ENCODE data around the gene ACTRT2.

The ACTRT2 gene

GRCh38 chr1:3014443-3015268 is 6.6 kb upstream of the ACTRT2 start:
- no peak overlapping the region for H3K4me3 ChIP-seq (ENCODE audit: low read depth, low read length)

GRCh38 chr1:3015269-3015635 is 6.0 kb upstream of the ACTRT2 start:
- DNase-seq (ENCODE audit: low read depth) = no peak
- no peak overlapping the region for H3K4me3 ChIP-seq (ENCODE audit: low read depth, low read length)

More at GRCh38 chr1:3014443-3015268, 6.6 kb upstream of the ACTRT2 start:
- DNase-seq (ENCODE audit: low read depth) = no peak

DNA sequence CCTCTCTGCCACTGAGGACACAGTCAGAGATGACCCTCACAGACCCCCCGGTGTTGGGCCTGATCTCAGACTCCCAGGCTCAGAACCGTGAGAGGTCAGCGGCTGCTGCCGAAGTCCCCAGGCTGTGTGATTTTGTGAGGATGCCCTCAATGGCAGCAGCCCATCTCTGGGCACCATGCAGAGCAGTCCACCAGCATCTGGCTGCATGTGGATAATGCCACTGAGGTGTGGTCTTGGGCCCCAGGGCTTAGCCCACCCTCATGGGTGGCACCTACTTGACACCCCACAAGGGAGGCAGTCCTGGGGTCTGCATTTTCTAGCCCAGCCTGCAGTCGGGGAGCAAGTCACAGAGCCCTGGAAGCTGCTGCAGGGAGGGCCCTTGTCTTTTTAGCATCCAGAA is 5.5 kb upstream of the ACTRT2 start:
- no peak for DNase-seq (ENCODE audit: low read depth)
- H3K4me3 ChIP-seq (ENCODE audit: low read depth, low read length) = no peak overlapping the region

DNA sequence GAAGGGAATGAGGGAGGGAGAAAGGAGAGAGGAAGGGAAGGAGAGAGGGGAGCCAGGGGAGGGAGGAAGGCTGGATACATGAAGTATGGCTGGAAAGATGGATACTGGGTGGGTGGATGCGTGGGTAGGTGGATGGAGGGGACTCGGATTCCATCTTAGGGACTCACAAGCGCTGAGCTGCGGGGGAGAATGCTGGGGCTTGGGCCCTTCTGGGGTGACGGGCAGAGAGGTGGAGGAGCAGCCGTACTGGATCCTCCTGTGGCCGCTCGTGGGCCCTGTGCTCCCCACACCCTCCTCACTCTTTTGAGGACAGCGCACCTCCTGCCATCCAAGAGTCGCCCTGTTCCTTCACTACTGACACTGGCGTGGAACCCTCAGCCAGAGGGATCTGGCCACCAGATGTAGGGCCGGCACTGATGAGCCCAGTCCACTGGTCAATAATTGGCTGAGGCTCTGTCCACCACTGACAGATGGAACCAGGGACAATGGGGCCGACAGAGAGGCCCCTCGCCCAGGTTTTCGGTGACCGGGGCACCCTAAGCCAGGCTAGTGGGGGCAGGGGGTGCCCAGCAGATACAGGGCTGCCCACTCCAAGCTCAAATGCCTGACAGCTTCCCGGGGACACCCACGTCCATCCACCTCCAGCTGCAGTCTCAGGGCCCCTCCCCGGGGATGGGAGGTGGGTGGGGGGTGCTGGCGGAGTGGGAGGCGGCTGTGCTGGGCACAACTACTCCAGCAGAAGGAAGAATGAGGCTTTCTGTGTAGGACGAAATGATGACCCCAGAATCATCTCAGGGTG is 4.4 kb upstream of the ACTRT2 start:
- H3K4me3 ChIP-seq (ENCODE audit: low read depth, low read length) = no peak overlapping the region
- DNase-seq (ENCODE audit: low read depth) = no peak

DNA sequence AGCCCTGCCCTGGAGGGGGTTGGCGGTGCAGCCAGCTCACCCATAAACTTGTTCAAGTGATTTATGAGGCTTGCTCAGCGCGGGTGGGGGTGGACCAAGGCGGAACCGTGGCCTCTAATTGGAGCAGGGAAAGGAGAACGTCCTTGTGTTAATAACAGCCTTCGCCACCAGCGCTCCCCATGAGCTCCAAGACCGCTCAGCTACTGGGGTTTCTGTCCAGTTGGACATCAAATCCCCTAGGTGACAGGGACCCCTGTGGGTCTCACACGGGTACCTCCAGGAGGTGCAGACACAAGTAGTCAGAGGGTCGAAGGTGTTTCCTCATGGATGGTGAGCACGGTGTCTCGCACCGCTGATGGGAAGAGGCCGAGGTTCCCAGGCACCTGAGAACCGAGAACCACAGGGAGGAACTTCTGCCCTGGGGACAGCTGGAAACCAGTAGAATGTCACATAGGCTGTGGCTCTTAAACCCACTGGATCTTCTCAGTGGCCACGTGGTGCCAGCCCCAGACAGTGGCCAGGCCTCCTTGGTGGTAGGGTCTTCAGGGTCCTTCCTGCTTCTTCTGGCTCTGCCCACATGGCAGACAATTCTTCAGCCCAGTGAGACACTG is 3.7 kb upstream of the ACTRT2 start:
- DNase-seq (ENCODE audit: low read depth) = no peak
- H3K4me3 ChIP-seq (ENCODE audit: low read depth, low read length) = no peak overlapping the region

DNA sequence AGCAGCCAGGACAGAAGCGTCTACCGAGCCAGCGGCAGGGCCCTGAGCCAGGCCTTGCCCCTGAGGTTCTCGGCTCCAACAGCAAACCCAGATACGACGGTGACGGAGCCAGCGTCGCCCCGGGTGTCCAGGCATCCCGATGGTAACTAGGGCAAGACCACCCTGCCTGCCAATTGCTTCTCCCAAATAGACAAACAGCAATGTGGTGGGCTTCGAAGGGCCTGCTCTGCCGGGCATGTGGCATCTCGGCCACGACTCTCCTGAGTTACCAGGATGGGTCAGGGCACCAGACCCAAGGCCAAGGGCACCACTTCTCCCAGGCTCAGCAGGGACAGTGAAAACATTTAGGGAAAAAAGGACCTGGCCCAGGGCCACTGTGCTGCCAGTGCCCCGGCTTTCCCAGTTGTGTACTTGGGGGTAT is 3.2 kb upstream of the ACTRT2 start:
- no peak overlapping the region for H3K4me3 ChIP-seq (ENCODE audit: low read depth, low read length)
- DNase-seq (ENCODE audit: low read depth) = no peak

GRCh38 chr1:3018576-3018975 is 2.7 kb upstream of the ACTRT2 start:
- no peak overlapping the region for H3K4me3 ChIP-seq (ENCODE audit: low read depth, low read length)
- DNase-seq (ENCODE audit: low read depth) = no peak

- no peak overlapping the region for H3K4me3 ChIP-seq (ENCODE audit: low read depth, low read length)
- no peak for DNase-seq (ENCODE audit: low read depth)
Measured at GRCh38 chr1:3019007-3019515, 2.2 kb upstream of the ACTRT2 start.

DNA sequence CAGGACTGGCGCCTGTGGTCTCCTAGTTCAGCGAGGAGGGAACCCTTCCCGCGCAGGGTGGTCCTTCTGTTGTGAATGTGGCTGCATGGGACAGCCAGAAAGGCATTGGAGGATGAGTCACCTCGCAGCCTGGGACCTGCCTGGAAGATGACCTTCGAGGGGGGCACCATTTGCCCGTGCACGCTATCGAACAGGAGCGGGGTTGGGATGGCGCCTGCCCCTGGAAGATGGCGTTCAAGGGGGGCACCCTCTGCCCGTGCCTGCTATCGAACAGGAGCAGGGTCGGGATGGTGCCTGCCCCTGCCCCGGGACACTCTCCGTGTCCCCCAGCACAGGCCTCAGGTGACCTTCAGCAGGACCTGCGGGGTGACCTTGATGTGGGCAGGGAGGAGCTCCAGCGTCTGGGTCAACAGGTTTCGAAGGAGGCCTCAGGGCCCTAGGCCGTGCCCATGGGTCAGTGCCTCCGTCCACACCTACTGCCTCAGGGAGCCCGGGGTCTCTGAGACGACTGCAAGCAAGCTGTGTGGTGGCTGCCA is 1.7 kb upstream of the ACTRT2 start:
- no peak for DNase-seq (ENCODE audit: low read depth)
- H3K4me3 ChIP-seq (ENCODE audit: low read depth, low read length) = no peak overlapping the region

- no peak for DNase-seq (ENCODE audit: low read depth)
- H3K4me3 ChIP-seq (ENCODE audit: low read depth, low read length) = no peak overlapping the region
Measured at GRCh38 chr1:3020263-3020909, 881 bp upstream of the ACTRT2 start.

DNA sequence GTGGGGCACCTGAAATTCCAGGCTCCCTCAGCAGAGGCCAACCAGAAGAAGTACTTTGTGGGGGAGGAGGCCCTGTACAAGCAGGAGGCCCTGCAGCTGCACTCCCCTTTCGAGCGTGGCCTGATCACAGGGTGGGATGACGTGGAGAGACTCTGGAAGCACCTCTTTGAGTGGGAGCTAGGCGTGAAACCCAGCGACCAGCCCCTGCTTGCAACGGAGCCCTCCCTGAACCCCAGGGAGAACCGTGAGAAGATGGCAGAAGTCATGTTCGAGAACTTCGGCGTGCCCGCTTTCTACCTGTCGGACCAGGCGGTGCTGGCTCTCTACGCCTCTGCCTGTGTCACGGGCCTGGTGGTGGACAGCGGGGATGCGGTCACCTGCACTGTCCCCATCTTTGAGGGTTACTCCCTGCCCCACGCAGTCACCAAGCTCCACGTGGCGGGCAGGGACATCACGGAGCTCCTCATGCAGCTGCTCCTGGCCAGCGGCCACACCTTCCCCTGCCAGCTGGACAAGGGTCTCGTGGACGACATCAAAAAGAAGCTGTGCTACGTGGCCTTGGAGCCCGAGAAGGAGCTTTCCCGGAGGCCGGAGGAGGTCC is 634 bp downstream of the ACTRT2 start:
- no peak overlapping the region for H3K4me3 ChIP-seq (ENCODE audit: low read depth, low read length)
- DNase-seq (ENCODE audit: low read depth) = no peak

DNA sequence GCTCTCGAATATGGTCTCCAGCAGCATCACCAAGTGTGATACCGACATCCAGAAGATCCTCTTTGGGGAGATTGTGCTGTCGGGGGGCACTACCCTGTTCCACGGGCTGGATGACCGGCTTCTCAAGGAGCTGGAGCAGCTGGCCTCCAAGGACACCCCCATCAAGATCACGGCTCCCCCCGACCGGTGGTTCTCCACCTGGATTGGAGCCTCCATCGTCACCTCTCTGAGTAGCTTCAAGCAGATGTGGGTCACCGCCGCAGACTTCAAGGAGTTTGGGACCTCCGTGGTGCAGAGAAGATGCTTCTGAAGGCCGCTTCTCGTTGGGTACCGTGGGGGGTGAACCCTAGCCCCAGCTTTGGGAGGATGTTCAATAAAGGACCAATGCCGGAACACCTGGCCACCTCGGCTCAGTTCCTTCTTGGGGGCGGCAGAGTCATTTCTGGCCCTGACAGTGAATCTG is 1.3 kb downstream of the ACTRT2 start:
- no peak for DNase-seq (ENCODE audit: low read depth)
- no peak overlapping the region for H3K4me3 ChIP-seq (ENCODE audit: low read depth, low read length)

DNA sequence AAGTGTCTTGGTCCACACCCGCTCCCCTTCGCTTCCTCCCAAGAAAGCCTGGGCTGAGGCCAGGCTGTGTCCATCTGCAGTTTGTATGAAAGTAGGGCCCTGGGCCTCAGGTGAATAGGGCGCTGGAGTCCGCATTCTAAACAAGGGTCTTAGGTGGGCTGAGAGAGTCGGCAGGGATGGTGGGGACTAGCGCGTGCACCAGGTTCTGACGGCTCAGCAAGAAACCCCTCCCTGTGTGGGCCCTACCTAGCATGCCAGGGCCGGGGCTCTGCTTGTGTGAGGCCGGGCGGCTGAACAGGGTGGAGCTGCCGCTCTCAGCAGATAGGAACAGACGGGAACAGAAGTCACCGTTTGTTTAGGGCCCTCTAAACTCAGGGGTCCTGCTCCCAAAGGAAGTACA is 1.7 kb downstream of the ACTRT2 start:
- no peak for DNase-seq (ENCODE audit: low read depth)
- no peak overlapping the region for H3K4me3 ChIP-seq (ENCODE audit: low read depth, low read length)

DNA sequence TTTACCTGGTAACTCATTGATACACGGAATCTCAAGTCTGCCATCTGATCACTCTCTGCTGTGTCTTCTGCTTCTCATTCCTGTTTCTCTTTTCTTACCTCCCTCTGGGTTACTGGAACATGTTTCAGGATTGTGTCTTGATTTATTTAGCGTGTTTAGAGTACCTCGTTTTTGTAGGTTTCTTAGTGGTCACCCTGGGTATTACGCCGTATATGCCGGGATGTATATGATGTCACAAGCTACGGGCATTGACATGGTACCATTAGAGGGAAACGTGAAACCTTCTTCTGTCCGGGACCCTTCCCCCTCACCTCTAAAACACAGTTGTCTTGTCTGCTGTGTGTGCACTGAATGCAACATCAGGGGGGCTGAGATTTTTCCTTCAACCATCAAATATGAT is 2.8 kb downstream of the ACTRT2 start:
- no peak for DNase-seq (ENCODE audit: low read depth)
- H3K4me3 ChIP-seq (ENCODE audit: low read depth, low read length) = no peak overlapping the region

GRCh38 chr1:3024588-3024987 is 3.3 kb downstream of the ACTRT2 start:
- DNase-seq (ENCODE audit: low read depth) = no peak
- H3K4me3 ChIP-seq (ENCODE audit: low read depth, low read length) = no peak overlapping the region

- DNase-seq (ENCODE audit: low read depth) = no peak
- H3K4me3 ChIP-seq (ENCODE audit: low read depth, low read length) = no peak overlapping the region
Measured at GRCh38 chr1:3026124-3026523, 4.9 kb downstream of the ACTRT2 start.

DNA sequence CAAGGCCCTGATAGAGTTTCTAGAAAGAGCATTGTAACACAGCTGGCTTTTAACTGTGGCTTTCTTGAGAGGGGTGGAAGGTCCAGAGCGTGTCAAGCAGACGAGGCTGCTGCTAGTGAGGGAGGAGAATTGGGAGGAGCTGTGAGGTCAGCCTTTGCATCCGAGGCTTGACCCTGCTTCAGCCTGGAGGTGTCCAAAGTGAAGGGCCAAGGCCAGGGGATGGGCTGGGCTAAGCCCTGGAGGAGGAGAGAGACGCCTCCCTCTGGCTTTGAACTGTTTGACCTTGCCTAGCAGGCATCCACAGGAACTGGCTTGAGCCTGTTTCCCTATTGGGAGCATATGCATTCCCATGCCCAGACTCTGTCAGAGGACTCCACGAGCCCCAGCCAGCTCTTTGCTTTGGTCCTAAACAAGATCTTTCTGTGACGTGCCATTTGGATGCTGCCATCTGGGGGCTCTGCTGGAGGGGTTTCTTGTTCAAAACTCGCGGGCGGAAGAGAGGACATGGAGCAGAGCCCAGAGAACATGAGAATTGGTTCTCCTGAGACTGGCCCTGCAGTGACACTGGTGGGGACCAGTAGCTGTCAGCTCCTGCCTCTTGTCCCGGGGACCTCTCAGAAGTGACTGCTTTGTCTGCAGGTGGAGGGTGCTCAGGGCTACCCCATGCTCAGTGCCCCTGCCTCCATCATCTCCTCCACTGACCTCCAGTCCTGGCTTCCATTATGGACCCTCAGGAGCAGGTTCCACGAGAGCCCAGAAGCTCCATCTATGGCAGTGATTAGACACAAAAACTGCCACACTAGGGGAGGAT is 5.5 kb downstream of the ACTRT2 start:
- no peak for DNase-seq (ENCODE audit: low read depth)

DNA sequence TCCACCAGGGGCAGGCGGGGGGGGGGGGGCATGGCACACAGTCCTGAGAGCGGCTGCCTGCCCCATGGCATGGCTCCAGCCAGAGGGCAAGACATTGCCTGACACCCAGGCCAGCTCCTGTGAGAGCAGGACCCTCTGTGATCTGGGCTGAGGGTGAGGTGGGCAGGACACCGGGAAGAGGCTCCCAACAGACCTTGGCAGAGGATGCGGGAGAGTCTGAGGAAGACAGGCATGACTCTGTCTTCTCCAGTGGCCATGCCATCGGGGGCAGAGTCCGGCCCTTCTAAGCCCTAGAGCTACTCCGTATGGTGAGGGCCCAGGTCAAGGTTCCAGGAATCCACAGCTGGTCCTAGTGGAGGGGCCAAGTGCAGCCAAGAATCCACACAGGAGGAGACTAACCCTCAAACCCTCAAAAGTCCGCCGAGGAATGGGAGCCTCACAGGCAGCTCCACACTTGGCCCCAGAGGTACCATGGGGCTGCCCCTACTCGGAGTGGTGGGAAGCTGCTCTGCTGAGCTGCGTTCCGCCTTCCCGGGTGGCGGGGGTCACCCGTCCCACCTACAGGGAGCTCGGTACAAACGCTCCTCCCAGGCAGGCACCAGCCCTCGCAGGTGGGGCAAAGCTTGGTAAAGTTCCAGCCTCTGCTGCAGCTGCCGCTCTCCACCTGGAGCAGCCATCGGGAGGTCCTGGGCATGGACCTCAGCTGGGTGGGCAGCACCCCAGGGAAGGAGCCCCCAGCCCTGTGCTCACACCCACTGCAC is 6.5 kb downstream of the ACTRT2 start:
- no peak overlapping the region for H3K4me3 ChIP-seq (ENCODE audit: low read depth, low read length)
- no peak for DNase-seq (ENCODE audit: low read depth)

More for the DNA sequence above, 5.5 kb downstream of the ACTRT2 start:
- no peak overlapping the region for H3K4me3 ChIP-seq (ENCODE audit: low read depth, low read length)
